PC-9 (cell line): ENCODE measurements around the gene MORN5. TPM values are rescaled to one million over a fixed set of nuclear protein-coding genes. Genes with fewer than 3 reads are reported as not detected.

Experiments used
- BruUV-seq: library from RNA; stranded (reverse); fragments of 400-500 nt; replicated peaks from 2 replicates; lab custom pipeline; 2021; lab: Mats Ljungman, UMichigan
- CTCF ChIA-PET: fragments of 300-600 bp; sonication (Branson Sonifier 250); formaldehyde crosslinking; loops from one replicate; lab custom pipeline; 2022; ENCODE audit warnings: antibody characterized with exemption; lab: Charles Lee
- POLR2A ChIA-PET: fragments of 300-600 bp; sonication (Branson Sonifier 250); formaldehyde crosslinking; loops from one replicate; lab custom pipeline; 2022; ENCODE audit warnings: antibody characterized with exemption; ENCODE audit not compliant: unreplicated experiment; lab: Charles Lee
- DNase-seq, 2 experiments: peaks; one replicate each; pipeline versions ENCODE4 v3.0.0 to v3.0.0-alpha.2; 2015 to 2022; ENCODE audit warnings: mixed read lengths in 1 of 2
- H2AFZ ChIP-seq: fragments of 200-600 bp; sonication (generic); 2 replicates; pipeline ENCODE4 v1.8.1; 2017; ENCODE audit warnings: antibody characterized with exemption
- H3F3A ChIP-seq: fragments of 200-600 bp; sonication (generic); 2 replicates; pipeline ENCODE4 v1.8.1; 2017; ENCODE audit warnings: antibody characterized with exemption, mild to moderate bottlenecking, low read depth; ENCODE audit not compliant: insufficient read depth
- H3K27ac ChIP-seq: fragments of 200-600 bp; sonication (generic); 2 replicates; pipeline ENCODE4 v1.6.1; 2016; ENCODE audit warnings: mixed run types
- H3K27me3 ChIP-seq: fragments of 200-600 bp; sonication (generic); 2 replicates; pipeline ENCODE4 v1.6.1; 2016; ENCODE audit warnings: low read depth, mixed run types; ENCODE audit not compliant: insufficient read depth
- H3K36me3 ChIP-seq: fragments of 200-600 bp; sonication (generic); 2 replicates; pipeline ENCODE4 v1.6.1; 2016; ENCODE audit warnings: low read depth, mixed run types
- H3K4me1 ChIP-seq: fragments of 200-600 bp; sonication (generic); replicated peaks from 2 replicates; pipeline ENCODE4 v1.6.1; 2016; ENCODE audit warnings: mixed run types; ENCODE audit not compliant: insufficient read depth
- H3K4me2 ChIP-seq: fragments of 200-600 bp; sonication (generic); 2 replicates; pipeline ENCODE4 v1.6.1; 2017; ENCODE audit warnings: mixed run types
- H3K4me3 ChIP-seq: fragments of 200-600 bp; sonication (generic); 2 replicates; pipeline ENCODE4 v1.6.1; 2016; ENCODE audit warnings: mixed run types
- H3K79me2 ChIP-seq: fragments of 200-600 bp; sonication (generic); 2 replicates; pipeline ENCODE4 v1.6.1; 2017; ENCODE audit warnings: low read depth, mixed run types
- H3K9me2 ChIP-seq: fragments of 200-600 bp; sonication (generic); 2 replicates; pipeline ENCODE4 v1.8.1; 2017; ENCODE audit warnings: mild to moderate bottlenecking; ENCODE audit not compliant: insufficient read depth
- H3K9me3 ChIP-seq: fragments of 200-600 bp; sonication (generic); 2 replicates; pipeline ENCODE4 v1.8.1; 2016; ENCODE audit warnings: low read depth; ENCODE audit not compliant: insufficient read depth
- H4K20me1 ChIP-seq: fragments of 200-600 bp; sonication (generic); 2 replicates; pipeline ENCODE4 v1.8.1; 2017; ENCODE audit not compliant: insufficient read depth
- CTCF ChIP-seq: fragments of 200-600 bp; sonication (generic); conservative IDR thresholded peaks from 2 replicates; pipeline ENCODE4 v1.6.1; 2017; ENCODE audit warnings: mixed run types, antibody characterized with exemption, mild to moderate bottlenecking, moderate library complexity
- EZH2 ChIP-seq: fragments of 200-600 bp; sonication (generic); IDR thresholded peaks from 2 replicates; pipeline ENCODE4 v1.8.0; 2017; ENCODE audit warnings: antibody characterized with exemption, low read depth
- intact Hi-C: fragments of 100-400 bp; cut with micrococcal nuclease; formaldehyde crosslinking; loops from one replicate; pipeline ENCODE4 v1.10.0; 2022; ENCODE audit not compliant: unreplicated experiment
- microRNA-seq: library from miRNA; unstranded; fragments of <30 nt; microRNA quantifications from one replicate; pipeline ENCODE4 v1.2.0, GENCODE V29; 2021; ENCODE audit warnings: borderline number of aligned reads, borderline replicate concordance
- total RNA-seq: library from RNA; stranded (reverse); gene quantifications from 2 replicates; pipeline ENCODE4 v1.2.3, GENCODE V29; 2021

MORN5 gene
- total RNA-seq, 1 experiment from 2014 or later, result not detected

GRCh38 chr9:122244349-122244748 is 84.6 kb downstream of the MORN5 start:
- CTCF ChIA-PET, result no interaction called here
- intact Hi-C loops, result no loop called here

GRCh38 chr9:122246666-122247065 is 87.0 kb downstream of the MORN5 start:
- Histone ChIP-seq H3K4me2 (no peak overlapping the region), H3K27ac (no peak overlapping the region), H3K27me3 (no peaks in the 10 kb centered on the region), H3K9me3 (no peaks in the 10 kb centered on the region), H3K36me3 (peaks cover 12% of the 10 kb centered on the region; the same call in 1 of the 2 replicates), H3F3A (no peaks in the 10 kb centered on the region), H3K4me1 (no peaks in the 10 kb centered on the region), H3K79me2 (no peaks in the 10 kb centered on the region), H3K4me3 (no peak overlapping the region), H4K20me1 (0 out of 2 replicates have a peak, but pooled peaks cover 6% of the 10 kb centered on the region), H3K9me2 (no peaks in the 10 kb centered on the region), H2AFZ (no peak overlapping the region)
- intact Hi-C loops, result no loop called here
- BruUV-seq, result no TSS peak
- POLR2A ChIA-PET, result no interaction called here
- no peak for DNase-seq
- TF ChIP-seq EZH2 (no peak), CTCF (no peak)
- CTCF ChIA-PET, result interaction anchor here (0.5 kb wide), 1 partner anchor 220 kb away, joined by 3 read pairs; no protein-coding TSS in a partner anchor

More at GRCh38 chr9:122244349-122244748, 84.6 kb downstream of the MORN5 start:
- Histone ChIP-seq H3K27ac (no peak overlapping the region), H3K4me1 (no peaks in the 10 kb centered on the region), H3K27me3 (no peaks in the 10 kb centered on the region), H3K79me2 (no peaks in the 10 kb centered on the region), H3K9me2 (no peaks in the 10 kb centered on the region), H3K4me2 (no peak overlapping the region), H4K20me1 (0 out of 2 replicates have a peak, but pooled peaks cover 3% of the 10 kb centered on the region), H3K36me3 (peaks cover 2% of the 10 kb centered on the region; the same call in 1 of the 2 replicates), H3K9me3 (no peaks in the 10 kb centered on the region), H3K4me3 (no peak overlapping the region), H2AFZ (no peak overlapping the region), H3F3A (no peaks in the 10 kb centered on the region)
- TF ChIP-seq EZH2 (no peak), CTCF (no peak)
- no TSS peak for BruUV-seq
- DNase-seq, result no peak
- POLR2A ChIA-PET, result interaction anchor here (0.6 kb wide), 1 partner anchor 1674 kb away, joined by 8 read pairs; no protein-coding TSS in a partner anchor

- TF ChIP-seq CTCF (no peak), EZH2 (no peak)
- POLR2A ChIA-PET, result no interaction called here
- DNase-seq, result no peak
- BruUV-seq, result no TSS peak
- CTCF ChIA-PET, result no interaction called here
- Histone ChIP-seq H3K36me3 (peaks cover 13% of the 10 kb centered on the region; the same call in 1 of the 2 replicates), H2AFZ (no peak overlapping the region), H3K9me3 (no peaks in the 10 kb centered on the region), H3K27ac (no peak overlapping the region), H3K4me3 (no peak overlapping the region), H3K27me3 (no peaks in the 10 kb centered on the region), H3K79me2 (no peaks in the 10 kb centered on the region), H3K4me1 (no peaks in the 10 kb centered on the region), H3K4me2 (no peak overlapping the region), H3F3A (no peaks in the 10 kb centered on the region), H4K20me1 (peaks cover 6% of the 10 kb centered on the region; the same call in 1 of the 2 replicates), H3K9me2 (no peaks in the 10 kb centered on the region)
- intact Hi-C loops, result no loop called here
Observed at GRCh38 chr9:122248448-122248865, 88.7 kb downstream of the MORN5 start.

Small RNAs within 50 kb of the gene (microRNA-seq; reads per million reads assigned to microRNA genes)
- gene MIR4478, result not detected

Other genes with a start within 250 kb of the MORN5 start
- 2.0 and 2.3 TPM in 2 replicates for gene TTLL11, start 66.6 kb upstream of the MORN5 start, total RNA-seq
- 73.4 and 84.6 TPM in 2 replicates for gene NDUFA8, start 129 bp upstream of the MORN5 start, total RNA-seq
- 0.48 TPM in 1 of 2 replicates, not detected in the other for gene LHX6, start 69.0 kb downstream of the MORN5 start, total RNA-seq
- 15.1 and 16.1 TPM in 2 replicates for gene RBM18, start 104.9 kb downstream of the MORN5 start, total RNA-seq
- gene MRRF, start 105.0 kb downstream of the MORN5 start, total RNA-seq, result 69.0 and 79.5 TPM in 2 replicates
- gene PTGS1, start 211.1 kb downstream of the MORN5 start, total RNA-seq, result 1.8 TPM in 2 replicates